Nasal cavity respiratory epithelium epithelial cell of viscerocranial mucosa (primary cell): Measurements from ENCODE around the gene SIL1. TPM values are rescaled to one million over a fixed set of nuclear protein-coding genes. Genes with fewer than 3 reads are reported as not detected.

Source experiments
- total RNA-seq: library from RNA; depleted of rRNA; stranded (reverse); fragments of >200 nt; gene quantifications from 2 replicates; pipeline ENCODE4 v1.2.3, GENCODE V29; 2014

SIL1 gene
- total RNA-seq: 66.1 and 94.7 TPM in 2 replicates

GRCh38 chr5:139197710-139198669 lies at the start of gene SIL1:
SIL1 (minus strand) TSS chr5:139198368; CDS start chr5:139127843, 70,525 bp downstream.

Other genes starting within 250 kb of the SIL1 start
- gene MATR3, start 95.4 kb upstream of the SIL1 start, total RNA-seq: 186 and 265 TPM in 2 replicates
- 52.5 and 92.6 TPM in 2 replicates for gene PAIP2, start 143.5 kb upstream of the SIL1 start, total RNA-seq
- gene SLC23A1, start 184.9 kb upstream of the SIL1 start, total RNA-seq: under 0.01 TPM in 1 of 2 replicates, not detected in the other
- gene MZB1, start 191.5 kb upstream of the SIL1 start, total RNA-seq: 0.07 and 0.34 TPM in 2 replicates
- 0.78 and 1.4 TPM in 2 replicates for gene PROB1, start 196.7 kb upstream of the SIL1 start, total RNA-seq
- gene SPATA24, start 205.7 kb upstream of the SIL1 start, total RNA-seq: 4.1 and 4.4 TPM in 2 replicates
- 1.4 and 3.8 TPM in 2 replicates for gene DNAJC18, start 241.2 kb upstream of the SIL1 start, total RNA-seq